Measurements from ENCODE around the gene ACTL10.

Gene ACTL10

DNA sequence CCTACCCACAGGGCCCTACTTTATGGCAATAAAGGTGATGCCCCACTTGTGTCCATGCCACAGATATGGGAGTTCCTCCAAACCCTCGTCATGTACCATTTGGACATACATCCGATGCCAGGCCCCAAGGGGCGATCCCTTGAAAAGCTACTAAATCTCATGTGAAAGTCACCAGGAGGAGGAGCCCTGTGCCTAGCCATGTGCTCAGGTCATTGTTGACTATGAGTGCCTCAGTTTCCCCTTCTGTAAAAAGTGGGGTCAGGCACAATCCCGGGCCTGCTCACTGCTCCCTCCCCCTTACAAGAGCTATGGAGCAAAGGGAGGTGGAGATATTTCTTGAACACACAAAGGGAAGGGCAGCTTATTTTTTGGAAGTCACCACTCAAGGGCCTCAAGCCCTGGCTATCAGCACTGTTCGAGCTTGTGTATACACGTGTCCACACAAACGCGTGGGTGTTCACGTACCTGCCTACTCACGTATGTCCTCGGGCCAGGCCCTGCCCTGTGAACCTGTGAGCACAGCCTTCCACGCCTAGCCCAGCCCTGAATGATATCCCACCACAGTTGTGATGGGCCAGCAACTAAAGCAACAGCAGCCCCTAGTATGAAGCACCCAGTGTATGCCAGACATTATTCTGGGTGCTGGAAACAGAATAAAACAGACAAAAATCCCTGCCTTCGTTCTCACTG, 1.9 kb downstream of the ACTL10 start:
- Histone ChIP-seq H3K36me3 (ENCODE audit: insufficient read depth, low read length) (peaks cover 22% of the 10 kb centered on the region), H3K4me1 (ENCODE audit: insufficient read depth, low read length) (peaks cover 36% of the 10 kb centered on the region), H3K27me3 (ENCODE audit: control insufficient read depth in 1 of 2, insufficient read depth in 2 of 2, low read length in 2 of 2) (no peaks in the 10 kb centered on the region), H3K9ac (ENCODE audit: low read length) (no peak overlapping the region), H3K4me3 (ENCODE audit: low read depth in 1 of 2, low read length in 2 of 2) (peak overlapping the region in 1 of 2 donors; percentile 71), H3K27ac (ENCODE audit: low read depth, low read length) (no peak overlapping the region), H3K9me3 (ENCODE audit: low read length) (no peaks in the 10 kb centered on the region)

DNA sequence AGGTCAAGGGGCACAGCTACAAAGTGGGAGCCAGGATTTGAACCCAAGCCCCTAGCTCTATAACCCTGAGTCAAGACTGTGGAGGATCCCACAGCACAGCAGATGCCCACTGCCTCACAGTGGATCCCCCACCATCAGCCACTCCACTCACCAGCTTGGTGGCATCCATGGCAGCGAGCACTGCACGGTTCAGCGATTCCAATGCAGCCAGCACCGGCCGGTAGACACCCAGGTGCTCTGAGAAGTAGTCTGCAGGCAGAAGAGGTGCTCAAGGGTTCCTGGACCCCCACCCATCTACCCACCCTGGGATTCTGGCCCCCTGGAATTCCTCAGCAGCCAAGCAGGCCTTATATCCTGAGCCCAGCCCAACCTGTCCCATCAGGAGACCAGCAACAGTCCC, 2.5 kb downstream of the ACTL10 start:
- no peak overlapping the region for H3K27ac ChIP-seq (ENCODE audit: low read depth, low read length)
- H3K4me1 ChIP-seq (ENCODE audit: insufficient read depth, low read length): peaks cover 31% of the 10 kb centered on the region
- H3K27me3 ChIP-seq (ENCODE audit: control insufficient read depth in 1 of 2, insufficient read depth in 2 of 2, low read length in 2 of 2): no peaks in the 10 kb centered on the region
- H3K9me3 ChIP-seq (ENCODE audit: low read length): no peaks in the 10 kb centered on the region
- no peak overlapping the region for H3K9ac ChIP-seq (ENCODE audit: low read length)
- peaks cover 22% of the 10 kb centered on the region for H3K36me3 ChIP-seq (ENCODE audit: insufficient read depth, low read length)
- H3K4me3 ChIP-seq (ENCODE audit: low read depth in 1 of 2, low read length in 2 of 2): no peak overlapping the region

DNA sequence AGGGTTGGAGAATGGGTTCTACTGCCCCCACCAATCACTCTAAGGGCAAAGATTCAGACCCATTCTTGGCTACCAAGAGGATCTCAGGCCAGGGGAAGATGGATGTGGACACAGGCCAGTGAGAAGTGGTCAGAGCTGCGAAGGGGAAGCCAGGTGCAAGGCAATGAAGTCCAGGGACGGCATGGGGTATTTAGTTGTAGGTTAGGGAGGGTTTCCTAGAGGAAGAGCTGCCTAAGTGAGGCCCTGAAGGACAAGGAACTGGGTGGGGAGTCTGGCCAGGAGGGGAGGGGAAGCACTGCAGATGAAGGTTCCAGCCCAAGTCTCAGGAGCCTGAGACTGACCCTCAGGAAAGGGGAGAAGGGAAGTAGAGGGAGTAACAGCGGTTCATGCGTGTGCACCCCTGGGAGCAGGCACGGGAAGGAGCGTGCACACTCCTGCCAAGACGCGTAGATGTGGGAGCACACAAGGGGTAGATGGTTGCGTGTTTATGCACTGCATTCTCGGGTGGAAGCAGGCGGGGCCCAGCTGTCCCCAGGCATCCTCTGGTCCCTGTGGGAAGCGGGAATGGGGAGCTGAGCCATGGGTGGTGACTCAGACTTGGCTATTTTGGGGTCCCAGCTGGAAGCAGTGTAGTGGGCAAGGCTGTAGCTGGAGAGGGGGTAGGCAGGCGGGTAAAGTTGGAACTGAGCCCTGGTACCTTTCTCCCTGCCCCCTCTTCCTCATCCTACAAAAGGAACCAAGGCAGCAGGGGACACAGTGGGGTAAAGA, 3.3 kb downstream of the ACTL10 start:
- Histone ChIP-seq H3K27ac (ENCODE audit: low read depth, low read length) (no peak overlapping the region), H3K9me3 (ENCODE audit: low read length) (no peaks in the 10 kb centered on the region), H3K4me3 (ENCODE audit: low read depth in 1 of 2, low read length in 2 of 2) (no peak overlapping the region), H3K36me3 (ENCODE audit: insufficient read depth, low read length) (peaks cover 22% of the 10 kb centered on the region), H3K9ac (ENCODE audit: low read length) (no peak overlapping the region), H3K27me3 (ENCODE audit: control insufficient read depth in 1 of 2, insufficient read depth in 2 of 2, low read length in 2 of 2) (no peaks in the 10 kb centered on the region), H3K4me1 (ENCODE audit: insufficient read depth, low read length) (peaks cover 29% of the 10 kb centered on the region)

DNA sequence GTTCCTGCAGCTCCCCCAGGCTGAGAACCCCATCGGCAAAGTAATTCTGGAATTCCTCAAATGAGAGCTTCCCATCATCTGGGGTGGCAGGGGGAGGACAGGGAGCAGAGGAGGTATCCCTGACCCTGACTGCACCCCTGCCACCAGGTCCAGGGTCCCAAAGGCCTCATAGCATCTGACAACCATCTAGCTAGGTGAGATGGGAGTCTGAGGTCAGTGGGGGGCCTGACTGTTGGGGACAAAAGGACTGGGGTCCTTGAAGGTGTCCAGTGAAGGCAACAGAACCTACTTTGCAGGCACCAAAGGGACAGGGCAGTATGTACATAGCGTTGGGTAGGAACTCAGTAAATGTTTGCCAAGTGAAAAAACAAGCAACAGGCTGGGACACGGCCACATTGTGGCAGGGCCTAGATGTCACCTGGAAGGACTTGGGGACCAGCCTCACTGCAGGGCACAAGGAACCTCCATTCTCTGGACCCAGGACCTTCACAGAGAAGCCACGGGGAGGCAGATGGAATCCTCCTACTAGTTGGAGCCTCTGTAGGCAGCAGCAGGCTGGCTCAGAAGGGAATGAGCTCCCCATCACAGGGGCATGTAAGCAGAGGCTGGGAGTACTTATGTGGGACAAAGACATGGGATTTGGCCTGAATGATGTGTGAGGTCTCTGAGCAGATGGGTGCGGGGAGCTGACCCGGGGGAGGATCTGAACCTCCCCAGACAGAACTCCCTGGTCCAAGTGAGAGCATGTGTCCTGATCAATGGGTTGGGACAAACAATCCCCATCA, 4.2 kb downstream of the ACTL10 start:
- no peaks in the 10 kb centered on the region for H3K27me3 ChIP-seq (ENCODE audit: control insufficient read depth in 1 of 2, insufficient read depth in 2 of 2, low read length in 2 of 2)
- H3K4me3 ChIP-seq (ENCODE audit: low read depth in 1 of 2, low read length in 2 of 2): no peak overlapping the region
- no peak overlapping the region for H3K9ac ChIP-seq (ENCODE audit: low read length)
- H3K9me3 ChIP-seq (ENCODE audit: low read length): no peaks in the 10 kb centered on the region
- peaks cover 37% of the 10 kb centered on the region for H3K4me1 ChIP-seq (ENCODE audit: insufficient read depth, low read length)
- no peak overlapping the region for H3K27ac ChIP-seq (ENCODE audit: low read depth, low read length)
- peaks cover 22% of the 10 kb centered on the region for H3K36me3 ChIP-seq (ENCODE audit: insufficient read depth, low read length)

DNA sequence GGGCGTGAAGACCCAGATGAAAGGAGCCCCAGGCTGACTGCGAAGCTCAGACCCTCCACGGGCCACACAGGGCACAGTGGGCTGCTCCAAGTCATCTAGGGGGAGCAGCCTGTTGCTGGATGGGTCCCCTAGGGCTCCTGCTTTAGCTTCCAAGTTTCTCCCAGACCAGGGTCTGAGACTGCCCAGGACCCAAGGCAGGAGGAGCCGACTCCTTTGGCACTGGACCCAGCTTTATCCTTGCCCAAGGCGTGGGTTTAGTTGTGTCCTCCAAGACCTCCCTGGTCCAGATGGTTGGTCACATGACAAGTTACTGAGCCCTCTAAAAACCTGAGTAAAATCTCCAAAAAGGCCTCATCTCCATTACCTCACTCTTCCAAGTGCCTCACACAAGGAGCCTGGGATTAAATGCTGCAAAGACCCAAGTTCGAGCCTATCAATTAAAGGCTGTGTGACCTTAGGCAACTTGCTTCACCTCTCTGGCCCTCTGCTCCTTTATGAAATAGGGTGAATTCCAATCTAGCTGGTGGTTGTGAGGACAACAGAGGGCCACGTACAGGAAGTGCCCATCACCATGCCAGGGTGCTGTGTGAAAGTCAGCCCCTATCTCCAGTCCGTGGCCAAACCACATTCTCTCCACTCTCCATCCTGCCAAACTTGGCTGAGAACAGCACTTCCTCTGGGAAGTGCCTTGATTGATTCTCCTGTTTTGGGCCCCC, 5.0 kb downstream of the ACTL10 start:
- Histone ChIP-seq H3K9me3 (ENCODE audit: low read length) (no peaks in the 10 kb centered on the region), H3K36me3 (ENCODE audit: insufficient read depth, low read length) (peaks cover 22% of the 10 kb centered on the region), H3K27ac (ENCODE audit: low read depth, low read length) (no peak overlapping the region), H3K4me3 (ENCODE audit: low read depth in 1 of 2, low read length in 2 of 2) (peak overlapping the region in 1 of 2 donors; percentile 79), H3K9ac (ENCODE audit: low read length) (no peak overlapping the region), H3K27me3 (ENCODE audit: control insufficient read depth in 1 of 2, insufficient read depth in 2 of 2, low read length in 2 of 2) (no peaks in the 10 kb centered on the region), H3K4me1 (ENCODE audit: insufficient read depth, low read length) (peaks cover 35% of the 10 kb centered on the region)

DNA sequence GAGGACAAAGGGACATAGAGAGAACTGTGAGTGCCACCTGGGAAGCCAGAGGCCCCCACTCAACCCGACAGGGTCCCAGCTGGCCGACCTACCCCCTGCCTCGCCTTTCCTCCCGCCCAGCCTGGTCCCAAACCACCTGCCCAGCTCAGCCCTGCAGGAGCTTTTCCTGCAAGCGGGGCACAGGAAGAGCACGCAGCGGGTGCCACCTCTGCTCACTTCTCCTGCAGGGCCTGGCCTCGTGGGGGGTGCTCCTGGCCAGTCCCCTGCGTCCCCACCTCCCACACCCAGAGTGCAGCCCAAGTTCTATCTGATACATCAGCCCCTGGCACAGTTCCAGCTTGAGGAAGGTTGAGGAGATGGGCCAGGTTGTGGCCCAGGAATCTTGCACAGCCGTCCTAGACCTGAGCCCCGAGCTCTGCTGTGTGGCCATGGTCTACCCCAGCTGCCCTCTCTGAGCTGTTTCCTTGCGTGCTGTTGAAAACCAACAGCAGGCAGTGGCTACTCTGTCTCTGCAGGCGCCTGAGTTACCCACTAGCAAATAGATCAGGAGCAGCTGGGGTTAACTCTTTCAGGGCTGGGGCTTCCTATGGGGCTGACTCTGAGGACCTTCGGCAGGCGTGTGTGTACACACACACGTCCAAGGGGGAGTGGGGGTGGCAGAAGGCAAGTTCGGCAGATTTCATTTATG, 5.8 kb downstream of the ACTL10 start:
- H3K36me3 ChIP-seq (ENCODE audit: insufficient read depth, low read length): peaks cover 22% of the 10 kb centered on the region
- no peak overlapping the region for H3K27ac ChIP-seq (ENCODE audit: low read depth, low read length)
- peak overlapping the region; percentile 84 for H3K9ac ChIP-seq (ENCODE audit: low read length)
- peak overlapping the region in 1 of 2 donors; percentile 79 for H3K4me3 ChIP-seq (ENCODE audit: low read depth in 1 of 2, low read length in 2 of 2)
- H3K9me3 ChIP-seq (ENCODE audit: low read length): no peaks in the 10 kb centered on the region
- peaks cover 35% of the 10 kb centered on the region for H3K4me1 ChIP-seq (ENCODE audit: insufficient read depth, low read length)
- no peaks in the 10 kb centered on the region for H3K27me3 ChIP-seq (ENCODE audit: control insufficient read depth in 1 of 2, insufficient read depth in 2 of 2, low read length in 2 of 2)

DNA sequence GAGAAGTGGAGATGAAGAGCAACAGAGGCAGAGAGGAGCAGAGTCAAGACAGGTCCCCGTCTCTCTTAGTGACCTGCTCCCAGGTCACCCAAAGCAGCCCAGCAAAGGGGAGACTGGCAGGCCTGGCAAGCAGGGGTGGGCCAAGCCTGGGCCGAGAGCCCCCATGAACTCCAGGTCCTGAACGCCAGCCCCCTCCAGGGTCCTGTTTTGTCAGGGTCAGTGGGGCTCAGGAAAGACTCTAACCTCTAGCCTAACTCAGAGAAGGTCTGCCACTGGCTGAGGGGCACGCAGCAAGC, 6.3 kb downstream of the ACTL10 start:
- peak overlapping the region; percentile 84 for H3K9ac ChIP-seq (ENCODE audit: low read length)
- peak overlapping the region; percentile 78 for H3K27ac ChIP-seq (ENCODE audit: low read depth, low read length)
- H3K4me3 ChIP-seq (ENCODE audit: low read depth in 1 of 2, low read length in 2 of 2): peak overlapping the region; percentile 79 to 91
- H3K36me3 ChIP-seq (ENCODE audit: insufficient read depth, low read length): peaks cover 22% of the 10 kb centered on the region
- no peaks in the 10 kb centered on the region for H3K27me3 ChIP-seq (ENCODE audit: control insufficient read depth in 1 of 2, insufficient read depth in 2 of 2, low read length in 2 of 2)
- peaks cover 34% of the 10 kb centered on the region for H3K4me1 ChIP-seq (ENCODE audit: insufficient read depth, low read length)
- no peaks in the 10 kb centered on the region for H3K9me3 ChIP-seq (ENCODE audit: low read length)

DNA sequence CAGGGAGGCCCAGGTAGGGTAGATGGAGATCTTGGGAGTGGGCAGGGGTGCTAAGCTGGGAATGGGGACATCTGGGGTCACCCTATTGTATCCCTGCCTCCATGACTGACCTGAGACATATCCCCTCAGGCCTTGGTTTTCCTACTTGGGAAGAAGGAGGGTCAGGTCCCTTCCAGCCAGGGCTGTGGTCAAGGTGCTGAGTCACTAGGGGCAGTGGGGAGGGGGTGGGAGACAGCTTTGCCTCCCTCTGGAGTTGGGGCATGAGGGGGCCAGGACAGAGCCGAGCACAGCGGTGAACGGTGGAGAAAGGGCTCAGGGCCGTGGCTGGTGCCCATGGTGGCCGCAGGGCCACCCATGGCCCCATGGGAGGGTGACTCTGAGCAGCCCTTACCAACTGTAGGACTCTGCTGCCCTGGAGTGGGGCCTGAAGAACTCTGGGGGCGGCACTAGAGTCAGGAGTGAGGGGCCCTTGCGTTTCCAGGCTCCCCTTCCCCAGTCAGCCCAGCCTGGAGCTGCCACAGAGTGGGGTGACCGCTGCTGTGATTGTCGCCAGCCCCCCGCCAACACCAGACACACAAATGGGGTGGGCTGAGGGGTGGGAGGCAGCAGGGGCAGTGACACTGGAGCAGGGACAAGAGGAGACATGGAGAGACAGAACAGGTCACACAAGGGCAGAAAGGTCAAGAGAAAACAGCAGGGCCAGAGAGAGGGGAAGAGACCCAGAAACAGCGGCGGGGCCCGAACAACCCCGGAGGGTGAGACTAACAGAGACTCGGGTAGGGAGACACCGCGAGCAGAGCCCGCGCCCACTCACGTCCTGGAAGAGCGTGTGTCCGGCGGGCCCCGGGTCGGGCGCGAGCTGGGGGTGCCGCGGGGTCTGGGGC, 6.9 kb downstream of the ACTL10 start:
- Histone ChIP-seq H3K9me3 (ENCODE audit: low read length) (no peaks in the 10 kb centered on the region), H3K4me3 (ENCODE audit: low read depth in 1 of 2, low read length in 2 of 2) (peak overlapping the region; percentile 79 to 91), H3K36me3 (ENCODE audit: insufficient read depth, low read length) (peaks cover 18% of the 10 kb centered on the region), H3K27ac (ENCODE audit: low read depth, low read length) (peak overlapping the region; percentile 78), H3K9ac (ENCODE audit: low read length) (peak overlapping the region; percentile 84), H3K4me1 (ENCODE audit: insufficient read depth, low read length) (peaks cover 30% of the 10 kb centered on the region), H3K27me3 (ENCODE audit: control insufficient read depth in 1 of 2, insufficient read depth in 2 of 2, low read length in 2 of 2) (no peaks in the 10 kb centered on the region)

DNA sequence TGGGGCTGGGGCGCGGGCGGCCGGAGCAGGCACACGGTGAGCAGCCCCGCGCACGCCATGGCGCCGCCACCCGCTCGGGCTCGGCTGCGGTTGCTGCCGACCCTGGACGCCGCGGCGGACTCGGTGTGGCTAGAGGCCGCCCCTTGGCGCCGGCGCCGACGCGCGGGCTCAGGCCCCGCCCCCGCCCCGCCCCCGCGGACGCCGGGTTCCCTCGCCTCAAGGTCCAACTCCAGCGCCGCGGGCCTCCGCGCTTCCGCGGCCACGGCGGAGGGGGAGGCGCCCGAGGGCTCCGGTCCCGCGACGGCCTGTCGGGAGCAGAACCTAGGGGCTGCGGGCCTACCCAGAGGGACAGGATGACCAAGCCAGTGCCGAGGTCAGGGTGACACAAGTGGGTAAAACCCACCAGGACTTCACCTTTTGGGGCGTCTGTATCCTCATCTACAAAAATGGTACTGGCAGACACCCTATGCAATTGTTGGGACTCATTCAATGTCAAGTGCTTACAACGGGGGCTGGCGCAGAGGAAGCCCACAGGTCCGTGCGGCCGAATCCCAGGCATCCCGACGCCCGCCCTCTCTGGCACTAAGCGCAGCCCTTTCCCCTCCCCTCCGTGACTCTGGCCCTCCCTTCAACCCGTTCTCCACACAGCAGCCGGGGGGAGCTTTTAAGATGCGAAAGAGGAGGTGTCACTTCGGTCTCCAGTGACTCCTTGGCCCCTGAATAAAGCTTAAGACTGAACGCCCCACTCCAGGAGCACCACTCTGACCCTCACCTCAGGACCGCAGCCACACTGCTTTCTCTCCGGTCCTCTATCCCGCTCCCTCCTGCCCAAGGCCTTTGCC, 7.8 kb downstream of the ACTL10 start, which contains the start of gene NECAB3:
NECAB3 (minus strand) TSS at position 135 of the 842 bp plus-strand sequence; CDS start at position 59, 76 bp downstream.
- Histone ChIP-seq H3K4me3 (ENCODE audit: low read depth in 1 of 2, low read length in 2 of 2) (peak within 1 kb of the TSS; percentile 79 to 91), H3K27ac (ENCODE audit: low read depth, low read length) (peak within 1 kb of the TSS; percentile 98), H3K27me3 (ENCODE audit: control insufficient read depth in 1 of 2, insufficient read depth in 2 of 2, low read length in 2 of 2) (no peaks in the 10 kb centered on the region), H3K4me1 (ENCODE audit: insufficient read depth, low read length) (peaks cover 30% of the 10 kb centered on the region), H3K36me3 (ENCODE audit: insufficient read depth, low read length) (peaks cover 14% of the 10 kb centered on the region), H3K9ac (ENCODE audit: low read length) (peak within 1 kb of the TSS; percentile 84), H3K9me3 (ENCODE audit: low read length) (no peaks in the 10 kb centered on the region)
